H1 (cell line): Measurements from ENCODE around the gene RWDD1.

Experiments
- FOSL1 ChIP-seq: IDR thresholded peaks from 2 replicates; pipeline ENCODE4 v1.6.1; 2011; ENCODE audit warnings: mild to moderate bottlenecking, low read depth, low read length, moderate library complexity; ENCODE audit not compliant: insufficient read depth
- RNF2 ChIP-seq: fragments of 200-900, 300-1000 bp; sonication (generic); IDR thresholded peaks from 2 replicates; pipeline ENCODE4 v1.7.1; 2016; ENCODE audit warnings: borderline replicate concordance, low read depth, mild to moderate bottlenecking, antibody characterized with exemption, low read length; ENCODE audit not compliant: poor library complexity, severe bottlenecking; ENCODE audit errors: missing control alignments
- TEAD4 ChIP-seq: IDR thresholded peaks from 2 replicates; pipeline ENCODE4 v1.6.1; 2012; ENCODE audit warnings: low read depth, low read length, inconsistent platforms, mixed read lengths
- TF ChIP-seq, protein P1 (sequence below): IDR thresholded peaks from 2 replicates; pipeline ENCODE4 v1.6.1; 2011; ENCODE audit warnings: low read length, improper control_type of control experiment
- TF ChIP-seq, protein P2 (sequence below), 3 experiments: IDR thresholded peaks; 1 replicate in 2 of 3; 2 replicates in 1 of 3; pipeline versions ENCODE4 v1.5.1 to v1.6.1; 2011; ENCODE audit warnings: low read length in 3 of 3, mild to moderate bottlenecking in 3 of 3, inconsistent platforms in 2 of 3, low read depth in 1 of 3, moderate library complexity in 1 of 3; ENCODE audit not compliant: insufficient read depth in 1 of 3; ENCODE audit errors: control extremely low read depth in 1 of 3

DNA sequence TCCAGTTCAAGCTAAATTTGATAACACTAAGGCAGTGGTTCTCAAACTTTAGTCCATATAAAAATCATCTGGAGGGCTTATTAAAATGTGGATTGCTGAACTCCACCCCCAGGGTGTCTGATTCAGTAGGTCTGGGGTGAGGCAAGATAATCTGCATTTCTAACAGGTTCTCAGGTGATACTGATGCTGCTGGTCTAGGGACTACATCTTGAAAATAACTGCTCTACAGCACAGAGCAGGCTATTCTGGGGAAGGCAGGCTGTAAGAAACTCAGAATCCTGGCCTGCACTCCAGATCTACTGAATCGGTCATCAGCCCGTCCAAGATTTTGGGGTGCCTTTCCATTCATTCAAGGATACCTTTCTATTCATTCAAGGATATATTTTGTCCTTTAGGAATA lies 48.4 kb upstream of the RWDD1 start:
- TF ChIP-seq, protein P1, sequence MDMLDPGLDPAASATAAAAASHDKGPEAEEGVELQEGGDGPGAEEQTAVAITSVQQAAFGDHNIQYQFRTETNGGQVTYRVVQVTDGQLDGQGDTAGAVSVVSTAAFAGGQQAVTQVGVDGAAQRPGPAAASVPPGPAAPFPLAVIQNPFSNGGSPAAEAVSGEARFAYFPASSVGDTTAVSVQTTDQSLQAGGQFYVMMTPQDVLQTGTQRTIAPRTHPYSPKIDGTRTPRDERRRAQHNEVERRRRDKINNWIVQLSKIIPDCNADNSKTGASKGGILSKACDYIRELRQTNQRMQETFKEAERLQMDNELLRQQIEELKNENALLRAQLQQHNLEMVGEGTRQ, result no peak
- TF ChIP-seq RNF2 (no peak), FOSL1 (no peak), TEAD4 (no peak)
- TF ChIP-seq, protein P2, sequence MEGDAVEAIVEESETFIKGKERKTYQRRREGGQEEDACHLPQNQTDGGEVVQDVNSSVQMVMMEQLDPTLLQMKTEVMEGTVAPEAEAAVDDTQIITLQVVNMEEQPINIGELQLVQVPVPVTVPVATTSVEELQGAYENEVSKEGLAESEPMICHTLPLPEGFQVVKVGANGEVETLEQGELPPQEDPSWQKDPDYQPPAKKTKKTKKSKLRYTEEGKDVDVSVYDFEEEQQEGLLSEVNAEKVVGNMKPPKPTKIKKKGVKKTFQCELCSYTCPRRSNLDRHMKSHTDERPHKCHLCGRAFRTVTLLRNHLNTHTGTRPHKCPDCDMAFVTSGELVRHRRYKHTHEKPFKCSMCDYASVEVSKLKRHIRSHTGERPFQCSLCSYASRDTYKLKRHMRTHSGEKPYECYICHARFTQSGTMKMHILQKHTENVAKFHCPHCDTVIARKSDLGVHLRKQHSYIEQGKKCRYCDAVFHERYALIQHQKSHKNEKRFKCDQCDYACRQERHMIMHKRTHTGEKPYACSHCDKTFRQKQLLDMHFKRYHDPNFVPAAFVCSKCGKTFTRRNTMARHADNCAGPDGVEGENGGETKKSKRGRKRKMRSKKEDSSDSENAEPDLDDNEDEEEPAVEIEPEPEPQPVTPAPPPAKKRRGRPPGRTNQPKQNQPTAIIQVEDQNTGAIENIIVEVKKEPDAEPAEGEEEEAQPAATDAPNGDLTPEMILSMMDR (IDR thresholded peaks at IDR 0.05; ENCODE audit: control extremely low read depth in 1 of 3, insufficient read depth in 1 of 3, low read depth in 1 of 3, low read length in 3 of 3), result no peak
